ENCODE measurements around the gene GSTM1. TPM values are rescaled to one million over a fixed set of nuclear protein-coding genes. Genes with fewer than 3 reads are reported as not detected.

The GSTM1 gene
- total RNA-seq, 1 donor = 0.86 TPM

- no peak for TF ChIP-seq CTCF (IDR thresholded peaks at IDR 0.05; ENCODE audit: insufficient read depth, low read depth, low read length)
- DNase-seq (ENCODE audit: low read depth) = no peak
- H3K4me3 ChIP-seq (ENCODE audit: low read depth, low read length) = no peak overlapping the region
Observed at GRCh38 chr1:109733236-109733870, 45.7 kb downstream of the GSTM1 start.

GRCh38 chr1:109739738-109740614 is 52.4 kb downstream of the GSTM1 start:
- peak overlapping the region; percentile 79 for H3K4me3 ChIP-seq (ENCODE audit: low read depth, low read length)
- no peak for TF ChIP-seq CTCF (IDR thresholded peaks at IDR 0.05; ENCODE audit: insufficient read depth, low read depth, low read length)
- DNase-seq (ENCODE audit: low read depth) = peak; percentile 68

- H3K4me3 ChIP-seq (ENCODE audit: low read depth, low read length) = peak within 1 kb of the TSS; percentile 79
- TF ChIP-seq CTCF (IDR thresholded peaks at IDR 0.05; ENCODE audit: insufficient read depth, low read depth, low read length) = no peak
- no peak for DNase-seq (ENCODE audit: low read depth)
Observed at GRCh38 chr1:109740615-109741373, 53.2 kb downstream of the GSTM1 start, which contains the start of gene GSTM3. GSTM3 (minus strand) TSS chr1:109741038; CDS start chr1:109740287, 751 bp downstream.

Other genes starting within 250 kb of the GSTM1 start
- gene SYPL2, start 221.3 kb upstream of the GSTM1 start, total RNA-seq = 4.5 and 10.8 TPM in 2 replicates
- 3.9 and 4.7 TPM in 2 replicates for gene ATXN7L2, start 203.9 kb upstream of the GSTM1 start, total RNA-seq
- 4.7 and 6.1 TPM in 2 replicates for gene CYB561D1, start 193.7 kb upstream of the GSTM1 start, total RNA-seq
- gene AMIGO1, start 178.1 kb upstream of the GSTM1 start, total RNA-seq = 0.97 and 3.5 TPM in 2 replicates
- under 0.01 TPM in 1 of 2 replicates, not detected in the other for gene GPR61, start 147.9 kb upstream of the GSTM1 start, total RNA-seq
- gene GNAI3, start 139.2 kb upstream of the GSTM1 start, total RNA-seq = 14.2 and 17.3 TPM in 2 replicates
- gene GNAT2, start 68.2 kb upstream of the GSTM1 start, total RNA-seq = under 0.01 and 0.43 TPM in 2 replicates
- 90.5 and 107 TPM in 2 replicates for gene AMPD2, start 68.0 kb upstream of the GSTM1 start, total RNA-seq
- gene GSTM4, start 31.7 kb upstream of the GSTM1 start, total RNA-seq = 11.7 and 15.1 TPM in 2 replicates
- 16.8 and 19.0 TPM in 2 replicates for gene GSTM2, start 19.8 kb upstream of the GSTM1 start, total RNA-seq
- 5.8 and 9.1 TPM in 2 replicates for gene GSTM5, start 24.4 kb downstream of the GSTM1 start, total RNA-seq
- gene GSTM3, start 53.2 kb downstream of the GSTM1 start, total RNA-seq = 84.7 and 104 TPM in 2 replicates
- gene EPS8L3, start 76.1 kb downstream of the GSTM1 start, total RNA-seq = not detected in 2 replicates
- 24.5 and 64.8 TPM in 2 replicates for gene CSF1, start 223.0 kb downstream of the GSTM1 start, total RNA-seq

Measured in fibroblast of villous mesenchyme (primary cell).